Omental fat pad (tissue), 4 donors: ENCODE results near the gene ACBD6. TPM values are rescaled to one million over a fixed set of nuclear protein-coding genes. Genes with fewer than 3 reads are reported as not detected.

Experiments
- ATAC-seq: fragments of 150-250 bp; one replicate; pipeline ENCODE4 v1.9.1; 2016; ENCODE audit warnings: mild to moderate bottlenecking, moderate library complexity; ENCODE audit not compliant: low FRiP score
- DNase-seq: peaks from one replicate; pipeline ENCODE4 v3.0.0-alpha.2; 2019; ENCODE audit warnings: low spot score
- CTCF ChIP-seq, 3 donors: fragments of 450-650 bp; IDR thresholded peaks; one replicate each; pipeline ENCODE4 v1.5.1; 2016 to 2017; ENCODE audit warnings: antibody characterized with exemption in 3 of 3, mild to moderate bottlenecking in 3 of 3, moderate library complexity in 2 of 3
- total RNA-seq, 4 donors: library from RNA; depleted of rRNA; stranded (reverse); fragments of >200 nt; gene quantifications; one replicate each; pipeline ENCODE4 v1.1.0, GENCODE V29; 2016

Gene ACBD6
- total RNA-seq, 4 donors from 2014 or later = 30.0 to 46.2 (median 38.9) TPM

GRCh38 chr1:180274221-180274620 lies 228.2 kb downstream of the ACBD6 start:
- TF ChIP-seq CTCF (IDR thresholded peaks at IDR 0.05) = no peak
- DNase-seq (no peak), ATAC-seq (no peak)

- ATAC-seq (no peak), DNase-seq (no peak)
- no peak for TF ChIP-seq CTCF (IDR thresholded peaks at IDR 0.05)
Measured at GRCh38 chr1:180273066-180273465, 229.3 kb downstream of the ACBD6 start.

GRCh38 chr1:180272395-180272794 lies 230.0 kb downstream of the ACBD6 start:
- no peak for TF ChIP-seq CTCF (IDR thresholded peaks at IDR 0.05)
- DNase-seq (no peak), ATAC-seq (no peak)

GRCh38 chr1:180271272-180272255 lies 230.8 kb downstream of the ACBD6 start:
- TF ChIP-seq CTCF (IDR thresholded peaks at IDR 0.05) = no peak
- DNase-seq (no peak), ATAC-seq (no peak)

DNA sequence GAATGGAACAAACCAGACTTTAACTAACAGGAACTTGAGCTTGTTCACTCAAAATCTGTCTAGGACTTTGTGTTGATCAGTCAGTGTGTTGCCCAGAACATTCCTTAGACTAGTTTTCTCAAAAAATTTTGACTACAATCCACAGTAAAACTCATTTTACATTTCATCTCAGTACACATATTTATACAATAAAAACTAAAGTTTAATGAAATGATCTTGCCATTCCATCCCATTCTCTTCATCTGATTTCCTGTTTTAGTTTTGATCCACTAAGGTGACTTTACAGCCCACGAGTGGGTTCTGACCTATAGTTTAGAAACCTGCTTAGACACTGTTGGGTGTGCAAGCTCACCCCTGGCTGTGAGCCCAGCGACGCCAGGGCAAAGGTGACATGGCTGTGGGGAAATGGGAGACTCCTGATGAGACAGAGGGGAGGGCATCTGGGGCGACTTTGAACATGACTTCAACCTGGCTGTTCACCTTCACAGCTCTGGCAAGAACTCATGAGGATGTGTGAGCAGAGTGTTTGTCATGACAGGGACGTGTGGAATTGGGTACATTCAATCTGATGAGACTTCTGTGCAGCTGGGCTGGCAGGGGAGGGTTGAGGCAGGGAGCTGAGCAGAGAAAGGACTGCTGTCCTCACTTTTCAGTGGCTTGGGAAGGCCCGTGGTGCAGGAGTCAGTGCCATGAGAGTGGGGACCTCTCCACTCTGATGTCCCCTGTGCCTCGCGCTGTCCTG lies 231.7 kb downstream of the ACBD6 start:
- ATAC-seq (no peak), DNase-seq (no peak)

More for the DNA sequence above, 231.7 kb downstream of the ACBD6 start:
- no peak for TF ChIP-seq CTCF (IDR thresholded peaks at IDR 0.05)
